WERI-Rb-1 (cell line): ENCODE measurements around the gene VN1R5.
"Not testable (repeated sequence)": the region's sequence is repeated elsewhere in the genome, so short reads cannot be mapped to it uniquely, and the experiment has no call there.

Source experiments
- DNase-seq: peaks from one replicate; pipeline ENCODE4 v3.0.0-alpha.2; 2020
- H3K27ac ChIP-seq: fragments of 250-450 bp; sonication (Bioruptor Pico); 2 replicates; pipeline ENCODE4 v1.5.1; 2020; ENCODE audit warnings: mild to moderate bottlenecking, moderate library complexity
- H3K27me3 ChIP-seq: fragments of 250-450 bp; sonication (Bioruptor Pico); 2 replicates; pipeline ENCODE4 v1.5.1; 2021; ENCODE audit warnings: mild to moderate bottlenecking, low read depth, moderate library complexity; ENCODE audit not compliant: insufficient read depth, severe bottlenecking
- H3K36me3 ChIP-seq: fragments of 250-450 bp; sonication (Bioruptor Pico); 2 replicates; pipeline ENCODE4 v1.5.1; 2020; ENCODE audit warnings: mild to moderate bottlenecking, moderate library complexity
- H3K4me3 ChIP-seq: 2 replicates; pipeline ENCODE4 v1.5.1; 2011; ENCODE audit warnings: low read depth, mild to moderate bottlenecking, control low read depth, low read length
- H3K9me3 ChIP-seq: fragments of 250-450 bp; sonication (Bioruptor Pico); 2 replicates; pipeline ENCODE4 v1.5.1; 2021; ENCODE audit warnings: mild to moderate bottlenecking, moderate library complexity; ENCODE audit not compliant: severe bottlenecking
- TF ChIP-seq, protein P1 (sequence below): IDR thresholded peaks from 2 replicates; pipeline ENCODE4 v1.5.1; 2011; ENCODE audit warnings: low read depth, mild to moderate bottlenecking, control low read depth, inconsistent platforms, low read length

VN1R5 gene

GRCh38 chr1:247281001-247281574 lies 25.2 kb downstream of the VN1R5 start:
- no peak for DNase-seq
- H3K9me3 ChIP-seq: peaks cover 2% of the 10 kb centered on the region

GRCh38 chr1:247286134-247286670 lies 30.3 kb downstream of the VN1R5 start:
- Histone ChIP-seq H3K9me3 (peaks cover 5% of the 10 kb centered on the region), H3K27ac (no peak overlapping the region), H3K27me3 (no peaks in the 10 kb centered on the region), H3K36me3 (no peaks in the 10 kb centered on the region; the same call in 1 of the 2 replicates), H3K4me3 (no peak overlapping the region)
- no peak for DNase-seq
- TF ChIP-seq, protein P1, sequence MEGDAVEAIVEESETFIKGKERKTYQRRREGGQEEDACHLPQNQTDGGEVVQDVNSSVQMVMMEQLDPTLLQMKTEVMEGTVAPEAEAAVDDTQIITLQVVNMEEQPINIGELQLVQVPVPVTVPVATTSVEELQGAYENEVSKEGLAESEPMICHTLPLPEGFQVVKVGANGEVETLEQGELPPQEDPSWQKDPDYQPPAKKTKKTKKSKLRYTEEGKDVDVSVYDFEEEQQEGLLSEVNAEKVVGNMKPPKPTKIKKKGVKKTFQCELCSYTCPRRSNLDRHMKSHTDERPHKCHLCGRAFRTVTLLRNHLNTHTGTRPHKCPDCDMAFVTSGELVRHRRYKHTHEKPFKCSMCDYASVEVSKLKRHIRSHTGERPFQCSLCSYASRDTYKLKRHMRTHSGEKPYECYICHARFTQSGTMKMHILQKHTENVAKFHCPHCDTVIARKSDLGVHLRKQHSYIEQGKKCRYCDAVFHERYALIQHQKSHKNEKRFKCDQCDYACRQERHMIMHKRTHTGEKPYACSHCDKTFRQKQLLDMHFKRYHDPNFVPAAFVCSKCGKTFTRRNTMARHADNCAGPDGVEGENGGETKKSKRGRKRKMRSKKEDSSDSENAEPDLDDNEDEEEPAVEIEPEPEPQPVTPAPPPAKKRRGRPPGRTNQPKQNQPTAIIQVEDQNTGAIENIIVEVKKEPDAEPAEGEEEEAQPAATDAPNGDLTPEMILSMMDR: no peak

More at GRCh38 chr1:247281001-247281574, 25.2 kb downstream of the VN1R5 start:
- TF ChIP-seq, protein P1: no peak
- H3K4me3 ChIP-seq: no peak overlapping the region
- no peaks in the 10 kb centered on the region for H3K27me3 ChIP-seq
- H3K27ac ChIP-seq: no peak overlapping the region
- H3K36me3 ChIP-seq: no peaks in the 10 kb centered on the region

GRCh38 chr1:247287460-247287859 lies 31.6 kb downstream of the VN1R5 start:
- Histone ChIP-seq H3K4me3 (no peak overlapping the region), H3K36me3 (no peaks in the 10 kb centered on the region; the same call in 1 of the 2 replicates), H3K9me3 (peaks cover 5% of the 10 kb centered on the region), H3K27me3 (no peaks in the 10 kb centered on the region), H3K27ac (no peak overlapping the region)
- no peak for DNase-seq
- TF ChIP-seq, protein P1: peak; percentile 27; the same call in 1 of the 2 replicates

GRCh38 chr1:247288341-247288740 lies 32.5 kb downstream of the VN1R5 start:
- TF ChIP-seq, protein P1: no peak
- peaks cover 5% of the 10 kb centered on the region for H3K9me3 ChIP-seq

GRCh38 chr1:247289274-247289892 lies 33.5 kb downstream of the VN1R5 start:
- not testable (repeated sequence) for H3K27ac ChIP-seq
- peak; percentile 0 for DNase-seq

More at GRCh38 chr1:247288341-247288740, 32.5 kb downstream of the VN1R5 start:
- no peak for DNase-seq
- H3K27me3 ChIP-seq: no peaks in the 10 kb centered on the region
- H3K36me3 ChIP-seq: no peaks in the 10 kb centered on the region; the same call in 1 of the 2 replicates
- no peak overlapping the region for H3K4me3 ChIP-seq
- no peak overlapping the region for H3K27ac ChIP-seq

DNA sequence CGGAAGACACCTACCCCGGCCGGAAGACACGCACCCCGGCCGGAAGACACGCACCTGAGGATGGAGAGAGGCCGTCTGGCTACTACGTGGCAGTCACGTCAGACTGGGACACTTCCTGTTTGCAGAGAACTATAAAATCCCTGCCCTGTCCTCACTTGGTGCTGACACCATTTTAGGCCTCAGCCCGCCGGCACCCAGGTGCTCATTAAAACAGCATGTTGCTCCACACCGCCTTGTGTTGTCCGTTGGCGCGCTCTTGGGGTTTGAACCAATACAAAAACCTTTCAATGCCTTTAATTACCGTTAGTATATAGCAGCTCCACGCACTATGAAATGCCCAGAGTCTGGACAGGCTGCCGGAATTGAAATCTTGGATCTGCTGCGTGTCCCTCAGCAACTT lies 34.7 kb downstream of the VN1R5 start:
- Histone ChIP-seq H3K36me3 (no peaks in the 10 kb centered on the region; the same call in 1 of the 2 replicates), H3K27ac (no peak overlapping the region), H3K27me3 (no peaks in the 10 kb centered on the region), H3K9me3 (peaks cover 5% of the 10 kb centered on the region), H3K4me3 (no peak overlapping the region)
- peak; percentile 5 for DNase-seq
- TF ChIP-seq, protein P1: no peak

More at GRCh38 chr1:247289274-247289892, 33.5 kb downstream of the VN1R5 start:
- H3K36me3 ChIP-seq, H3K27me3 ChIP-seq, H3K4me3 ChIP-seq, H3K9me3 ChIP-seq: not testable (repeated sequence)
